NCI-H524 treated with DMSO at 0.1 percent for 48 hours (cell line): ENCODE results near the gene SGTA.
"Not testable (repeated sequence)": the region's sequence is repeated elsewhere in the genome, so short reads cannot be mapped to it uniquely, and the experiment has no call there.

Experiments used
- DNase-seq: peaks from one replicate; lab custom pipeline; 2025; lab: John Stamatoyannopoulos, UW

Gene SGTA

DNA sequence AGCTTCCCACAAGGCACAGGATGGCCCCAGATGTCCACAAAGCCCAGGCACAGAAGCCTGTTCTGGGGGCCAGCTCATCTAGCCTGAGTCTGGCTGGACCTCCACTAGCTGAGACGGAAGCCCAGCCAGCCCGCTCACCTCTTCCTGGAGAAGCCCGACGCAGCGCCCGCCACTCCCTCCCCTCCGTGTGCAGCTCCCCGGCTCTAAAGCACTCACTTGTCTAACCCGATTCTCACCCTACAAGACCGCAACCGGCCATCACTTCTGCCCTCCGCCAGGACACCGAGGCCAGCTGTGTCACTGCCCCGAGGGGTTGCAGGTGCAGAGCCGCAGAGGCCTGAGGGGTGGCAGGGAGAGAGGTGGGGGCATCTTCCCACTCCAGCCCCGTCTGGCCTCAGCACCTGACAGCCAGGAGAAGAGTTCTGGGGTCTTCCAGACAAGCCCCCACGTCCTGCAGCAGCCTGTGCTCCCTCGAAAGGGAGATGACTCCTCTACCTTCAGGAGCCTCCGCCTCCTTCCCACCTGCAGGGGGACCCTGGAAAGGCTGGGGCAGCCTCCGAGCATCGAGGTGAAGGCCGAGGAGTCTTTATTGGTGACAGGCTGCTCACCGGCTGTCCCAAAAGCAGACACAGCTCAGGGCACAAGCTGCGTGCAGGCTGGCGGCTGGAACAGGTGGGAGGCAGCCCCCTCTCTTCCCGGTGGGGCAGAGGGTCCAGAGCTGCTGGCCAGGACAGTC, 56.0 kb downstream of the SGTA start:
- no peak for DNase-seq

DNA sequence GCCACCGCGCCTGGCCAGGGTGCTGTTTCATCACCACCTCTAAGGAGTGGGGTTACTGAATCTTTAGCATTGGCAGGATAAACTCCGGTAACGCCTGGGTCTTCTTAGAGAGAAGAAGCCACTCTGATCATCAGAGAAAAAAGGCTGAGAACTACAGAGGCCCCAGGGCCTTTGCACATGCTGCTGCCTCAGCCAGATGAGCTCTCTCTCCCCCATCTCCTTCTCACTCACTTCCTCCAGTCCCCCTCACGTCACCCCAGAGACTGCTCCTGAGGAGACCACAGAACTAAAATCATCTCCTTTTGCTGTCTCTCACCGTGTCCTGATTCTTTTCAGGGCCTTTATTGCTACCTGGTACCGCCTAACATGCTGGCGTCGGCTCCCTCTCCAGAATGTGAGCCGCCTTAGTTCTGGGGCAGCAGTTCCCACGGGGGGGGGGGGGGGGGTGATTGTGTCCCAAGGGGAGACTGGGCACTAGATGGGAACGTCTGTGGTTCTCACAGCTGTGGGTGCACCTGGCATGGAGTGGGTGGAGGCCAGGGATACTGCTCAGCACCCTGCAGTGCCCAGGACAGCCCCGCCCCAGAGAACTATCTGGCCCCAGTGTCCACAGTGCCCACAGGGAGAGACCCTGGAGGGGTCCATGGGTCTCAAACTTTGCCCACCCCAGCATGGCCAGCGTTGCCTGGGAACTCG, 56.8 kb downstream of the SGTA start:
- no peak for DNase-seq

GRCh38 chr19:2724148-2724557, 58.9 kb downstream of the SGTA start:
- no peak for DNase-seq

- DNase-seq: no peak
These were observed 59.3 kb downstream of the SGTA start for GRCh38 chr19:2723747-2724146.

GRCh38 chr19:2723345-2723715, 59.7 kb downstream of the SGTA start:
- no peak for DNase-seq

DNA sequence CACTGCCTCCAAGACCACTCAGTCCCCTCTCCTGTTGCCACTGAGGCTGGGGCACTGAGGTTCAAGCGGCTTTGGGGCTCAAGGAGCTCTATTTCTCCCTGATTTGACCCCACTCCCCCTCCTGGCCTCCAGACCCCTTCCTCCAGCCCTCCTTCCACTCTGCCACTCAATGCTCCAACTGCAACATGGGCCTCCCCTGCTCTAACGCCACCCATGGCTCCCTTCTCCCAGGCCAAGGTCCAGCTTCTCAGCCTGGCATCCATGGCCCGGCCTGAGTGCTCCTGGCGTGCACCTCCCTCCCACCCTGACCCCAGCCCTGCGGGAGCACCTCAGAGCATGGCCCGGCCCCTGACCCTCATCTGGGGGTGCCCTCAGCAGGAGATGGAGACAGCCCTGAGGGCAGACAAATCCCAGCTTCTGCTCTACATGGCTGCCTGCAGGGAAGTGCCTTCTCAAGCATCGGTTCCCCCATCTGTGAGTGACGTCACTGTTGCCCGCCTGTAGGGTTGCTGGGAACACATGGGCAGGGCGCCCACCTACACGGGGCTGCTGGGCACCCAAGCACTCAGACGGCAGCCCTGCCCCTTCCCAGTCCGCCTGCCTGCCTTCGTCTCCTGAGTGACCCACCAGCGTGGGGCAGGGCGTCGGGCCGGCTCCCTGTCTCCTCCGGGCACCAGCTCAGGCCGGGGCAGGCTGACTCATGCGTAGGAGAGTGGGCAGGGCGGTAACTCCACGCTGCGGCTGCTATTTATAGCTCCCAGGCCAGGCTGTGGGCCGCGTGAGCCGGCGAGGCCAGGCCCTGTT, 60.3 kb downstream of the SGTA start:
- DNase-seq: no peak

GRCh38 chr19:2721570-2722540, 61.2 kb downstream of the SGTA start:
- DNase-seq: no peak

DNA sequence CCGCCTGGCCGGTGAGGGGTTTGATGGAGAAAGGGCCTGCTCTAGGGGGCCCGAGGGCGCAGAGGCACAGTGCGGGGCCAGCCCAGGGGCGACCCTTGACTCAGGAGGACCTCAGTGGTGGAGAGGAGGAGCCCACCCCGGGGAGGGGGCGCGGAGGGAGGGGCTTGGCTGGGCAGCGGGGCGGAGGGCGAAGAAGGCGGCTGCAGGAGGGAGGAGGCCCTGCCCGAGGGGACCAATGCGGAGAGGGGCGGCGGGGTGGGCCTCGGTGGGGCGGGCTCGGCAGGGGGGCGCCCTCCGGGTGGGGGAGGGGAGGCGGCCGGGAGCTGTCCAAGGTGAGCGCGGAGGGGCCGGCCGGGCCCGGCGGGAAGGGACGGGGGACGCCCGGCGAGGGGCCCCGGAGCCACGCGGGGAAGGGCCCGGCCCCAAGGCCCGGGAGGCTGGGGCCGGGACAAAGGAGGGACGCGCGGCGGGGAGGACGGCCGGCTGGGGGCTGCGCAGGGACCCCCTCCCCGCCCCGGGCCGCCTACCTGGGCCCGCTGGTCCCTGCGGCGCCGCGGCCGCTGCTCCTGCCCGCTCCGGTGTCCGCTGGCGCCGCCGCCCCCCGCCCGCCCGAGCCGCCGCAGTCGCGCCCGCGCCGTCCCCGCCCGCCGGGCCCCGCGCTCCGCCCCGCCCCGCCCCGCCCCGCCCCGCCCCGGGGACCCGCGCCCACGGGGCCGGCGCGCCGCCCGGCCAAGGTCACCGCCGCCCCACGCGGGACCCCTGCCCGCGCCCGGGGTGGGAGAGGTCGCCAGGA, 62.1 kb downstream of the SGTA start, which contains the start of gene DIRAS1:
TSS of gene DIRAS1 (minus strand) at position 596 of the 793 bp plus-strand sequence. CDS start 3,566 bp downstream, outside the sequence.
- no peak for DNase-seq

- no peak for DNase-seq
These were observed 62.9 kb downstream of the SGTA start for GRCh38 chr19:2719920-2720776.

DNA sequence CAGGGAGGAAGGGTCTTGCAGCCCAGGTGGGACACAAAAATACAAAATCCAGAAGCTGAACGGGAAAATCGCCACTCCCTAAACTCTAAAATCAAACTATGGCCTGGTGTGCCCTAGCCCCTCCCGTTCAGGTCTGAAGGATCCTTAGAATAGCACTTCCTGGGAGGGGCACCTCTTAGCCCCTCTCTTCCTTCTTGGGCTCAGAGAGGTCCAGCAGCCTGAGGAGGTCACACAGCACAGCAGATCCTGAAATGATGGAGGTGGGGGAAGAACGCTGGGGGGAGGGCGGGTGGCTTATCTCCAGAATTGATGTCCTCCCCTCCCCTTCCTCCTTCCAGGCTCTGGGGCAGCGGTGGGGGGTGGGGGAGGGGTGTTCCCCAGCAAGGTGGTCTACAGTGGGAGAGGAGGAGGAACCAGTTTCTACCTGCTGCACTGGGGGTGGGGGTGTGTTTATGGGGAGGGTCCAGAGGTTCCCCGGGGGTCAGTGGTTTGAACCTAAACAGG, 63.8 kb downstream of the SGTA start:
- DNase-seq: no peak

- no peak for DNase-seq
These were observed 65.2 kb downstream of the SGTA start for GRCh38 chr19:2717638-2718541.

- DNase-seq: no peak
These were observed 66.1 kb downstream of the SGTA start for GRCh38 chr19:2716722-2717637.

GRCh38 chr19:2716275-2716650, 66.8 kb downstream of the SGTA start:
- no peak for DNase-seq

- DNase-seq: no peak
These were observed 67.4 kb downstream of the SGTA start for GRCh38 chr19:2715470-2716274.

- no peak for DNase-seq
These were observed 68.4 kb downstream of the SGTA start for GRCh38 chr19:2714531-2715269.

- DNase-seq: not testable (repeated sequence)
These were observed 69.0 kb downstream of the SGTA start for GRCh38 chr19:2714102-2714501.
